Activated T-cell treated with anti-CD3 and anti-CD28 coated beads for 1 hour (primary cell): ENCODE results near the gene ARHGAP26.

Experiments
- DNase-seq: peaks from one replicate; pipeline ENCODE4 v3.0.0-alpha.2; 2020; ENCODE audit warnings: low read depth

ARHGAP26 gene

DNA sequence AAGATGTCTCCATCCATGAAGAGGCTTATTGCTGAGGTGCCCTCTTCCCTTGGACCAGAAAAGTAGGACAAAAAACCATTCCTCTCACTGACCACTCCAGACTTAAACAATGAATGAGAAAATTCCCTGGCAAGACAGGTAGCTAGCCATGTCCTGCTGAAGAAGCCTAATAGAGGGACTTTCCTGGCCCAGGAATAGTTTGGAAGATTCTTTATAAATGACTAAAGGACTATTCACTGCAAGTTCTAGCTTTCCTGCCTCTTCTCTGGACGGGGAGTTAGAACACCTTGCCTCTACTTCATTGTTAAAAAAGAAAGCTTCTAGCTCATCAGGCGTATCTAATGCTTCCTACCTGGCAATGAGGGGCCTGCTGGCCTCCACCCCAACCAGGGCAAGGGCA lies 479.7 kb downstream of the ARHGAP26 start:
- no peak for DNase-seq

GRCh38 chr5:143251190-143251589 lies 481.0 kb downstream of the ARHGAP26 start:
- DNase-seq: no peak

DNA sequence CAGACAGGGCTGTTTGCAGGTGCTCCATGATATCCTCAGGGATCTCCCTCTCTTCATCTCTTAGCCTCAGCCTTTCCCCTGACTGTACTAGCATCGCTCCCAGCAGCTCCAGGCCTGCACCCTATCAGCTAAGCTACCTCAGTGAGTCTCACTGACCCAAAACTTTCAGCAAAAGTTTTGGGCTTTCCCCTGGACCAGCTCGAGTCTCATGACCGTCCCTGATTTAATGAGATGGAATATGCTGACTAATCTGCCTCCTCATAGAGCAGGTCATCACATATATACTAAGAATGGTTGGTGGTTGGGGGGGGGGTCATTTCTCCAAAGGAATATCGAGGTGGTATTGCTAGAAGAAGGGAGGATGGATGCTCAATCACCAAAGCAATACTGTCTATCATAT lies 481.8 kb downstream of the ARHGAP26 start:
- DNase-seq: no peak

DNA sequence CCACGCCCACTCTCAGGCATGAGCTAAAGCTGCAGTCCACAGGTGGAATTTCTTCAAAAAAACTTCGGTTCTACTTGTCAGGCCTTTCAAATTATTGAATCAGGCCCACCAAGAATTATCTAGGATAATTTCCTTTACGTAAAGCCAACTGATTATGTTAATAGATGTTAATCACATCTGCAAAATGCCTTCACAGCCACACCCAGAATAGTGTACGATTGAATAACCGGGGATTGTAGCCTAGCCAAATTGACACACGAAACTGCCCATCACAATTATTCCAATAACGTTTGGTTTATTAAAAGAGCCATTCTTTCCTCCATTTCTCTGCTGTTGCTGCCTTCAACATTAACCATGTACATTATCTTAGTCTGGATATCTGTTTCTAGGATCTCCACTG lies 484.6 kb downstream of the ARHGAP26 start:
- DNase-seq: no peak

DNA sequence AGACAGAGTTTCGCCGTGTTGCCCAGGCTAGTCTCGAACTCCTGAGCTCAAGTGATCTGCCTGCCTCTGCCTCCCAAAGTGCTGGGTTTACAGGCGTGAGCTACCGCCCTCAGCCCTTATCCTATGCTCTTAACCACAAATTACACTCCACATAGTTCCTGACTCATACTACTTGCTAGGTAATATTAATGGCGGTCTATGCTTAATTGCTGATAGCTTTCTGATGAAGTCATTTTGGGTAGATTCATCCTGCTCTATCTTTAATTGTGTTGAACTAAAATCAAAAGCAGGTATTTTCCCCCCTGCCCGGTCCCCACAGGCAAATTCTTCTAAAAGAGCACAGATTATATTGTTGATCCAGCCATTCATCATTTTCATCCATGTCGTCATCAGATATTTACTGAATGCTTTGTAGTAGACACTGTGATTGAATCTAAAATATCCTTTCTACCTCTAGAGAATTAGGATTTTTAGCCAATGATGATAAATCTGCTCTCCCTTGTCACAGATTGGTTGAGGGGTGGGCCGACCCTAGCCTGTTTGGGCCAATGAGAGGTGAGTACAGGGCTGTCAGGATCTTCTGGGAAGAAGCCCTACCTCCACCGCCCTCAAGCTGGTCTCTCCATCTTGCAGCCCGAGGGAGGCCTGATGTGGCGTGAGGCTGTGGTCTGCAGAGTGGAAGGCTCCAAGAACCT lies 488.5 kb downstream of the ARHGAP26 start:
- no peak for DNase-seq

- no peak for DNase-seq
These were observed 489.1 kb downstream of the ARHGAP26 start for GRCh38 chr5:143259254-143259605.

DNA sequence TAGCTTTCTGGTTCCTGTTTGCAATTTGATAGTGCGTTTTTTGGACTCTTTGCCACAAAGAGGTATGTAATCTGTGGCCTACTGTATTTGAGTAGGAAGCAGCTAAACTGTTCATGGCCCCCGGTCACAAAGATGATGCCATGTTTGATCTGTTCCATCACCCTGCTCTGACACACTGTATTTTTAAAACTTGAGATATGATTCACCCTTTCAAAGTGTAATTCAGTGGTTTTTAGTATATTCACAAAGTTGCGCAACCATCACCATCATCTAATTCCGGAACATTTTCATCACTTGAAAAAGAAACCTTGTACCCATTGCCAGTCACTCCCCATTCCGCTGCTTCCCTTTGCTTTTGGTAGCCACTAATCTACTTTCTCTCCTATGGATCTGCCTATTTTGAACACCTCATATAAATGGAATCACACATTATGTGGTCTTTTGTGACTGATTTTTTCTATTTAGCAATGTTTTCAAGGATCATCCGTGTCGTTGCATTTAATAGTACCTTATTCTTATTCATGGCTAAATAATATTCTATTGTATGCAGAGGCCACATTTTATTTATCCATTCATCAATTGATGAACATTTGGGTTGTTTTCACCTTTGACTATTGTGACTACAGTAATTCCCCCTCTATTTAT lies 491.7 kb downstream of the ARHGAP26 start:
- no peak for DNase-seq

DNA sequence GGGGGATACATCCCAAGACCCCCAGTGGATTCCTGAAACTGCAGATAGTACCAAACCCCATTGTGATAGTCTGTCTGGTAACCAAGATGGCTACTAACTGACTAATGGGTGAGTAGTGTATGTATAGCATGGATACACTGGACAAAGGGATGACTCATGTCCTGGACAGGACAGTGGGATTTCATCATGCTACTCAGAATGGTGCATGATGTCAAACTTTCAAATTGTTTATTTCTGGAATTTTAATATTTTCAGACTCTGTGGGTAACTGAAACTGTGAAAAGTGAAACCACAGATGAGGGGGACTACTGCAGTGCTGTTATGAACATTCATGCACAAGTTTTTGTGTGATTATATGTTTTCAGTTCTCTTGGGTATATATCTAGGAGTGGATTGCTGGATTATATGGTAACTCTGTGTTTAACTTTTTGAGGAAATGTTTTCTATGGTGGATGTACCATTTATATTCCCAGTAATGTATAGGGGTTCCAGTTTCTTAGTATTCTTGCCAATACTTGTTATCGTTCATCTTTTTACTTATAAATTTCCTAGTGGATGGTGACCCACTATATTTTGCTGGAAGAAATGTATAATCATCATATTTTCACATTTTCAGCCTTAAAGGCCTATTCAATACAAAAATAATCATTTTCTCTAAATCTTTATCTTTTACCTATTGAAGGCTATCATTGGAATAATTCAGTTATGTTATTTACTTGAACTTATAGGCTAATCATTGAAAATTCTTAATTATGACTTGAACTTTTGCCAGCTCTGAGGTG lies 492.4 kb downstream of the ARHGAP26 start:
- no peak for DNase-seq

DNA sequence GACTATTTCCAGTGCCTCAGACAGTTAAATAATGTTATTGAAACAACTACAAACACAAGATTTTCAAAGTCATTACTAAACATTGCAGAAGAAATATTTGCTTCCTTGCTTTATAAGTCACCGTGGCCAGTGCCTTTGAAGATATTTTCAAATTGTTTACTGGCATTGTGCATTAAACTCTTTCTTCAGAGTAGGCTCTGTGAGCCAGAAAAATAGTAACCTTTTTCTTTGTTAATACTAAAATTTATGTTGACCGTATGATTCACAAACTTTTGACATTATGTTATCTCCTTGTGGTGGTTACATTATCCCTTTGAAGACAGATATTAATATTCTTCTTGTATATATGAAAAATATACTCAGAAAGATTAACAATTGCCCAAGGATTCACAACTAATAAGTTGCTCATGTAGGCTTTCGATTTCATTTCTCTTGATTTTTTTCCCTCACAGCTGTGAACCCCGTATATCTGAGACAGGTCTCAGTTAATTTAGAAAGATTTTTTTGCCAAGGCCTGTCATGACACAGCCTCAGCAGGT lies 493.2 kb downstream of the ARHGAP26 start:
- no peak for DNase-seq

DNA sequence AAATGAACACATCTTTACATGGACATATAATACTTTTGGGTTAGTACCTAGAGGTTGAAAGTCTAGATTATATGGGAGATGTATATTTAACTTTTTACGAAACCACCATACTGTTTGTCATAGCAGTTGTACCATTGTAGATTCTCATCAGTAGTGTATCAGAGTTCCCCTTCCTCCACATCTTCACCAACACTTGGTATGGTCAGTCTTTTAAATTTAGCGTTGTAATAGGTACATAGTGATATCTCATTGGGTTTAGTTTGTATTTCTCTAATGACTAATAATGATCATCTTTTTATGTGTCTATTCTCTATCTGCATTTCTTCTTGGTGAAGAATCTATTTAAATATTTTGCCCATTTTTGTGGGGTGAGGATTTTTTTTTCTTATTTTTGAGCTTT lies 495.8 kb downstream of the ARHGAP26 start:
- DNase-seq: no peak

DNA sequence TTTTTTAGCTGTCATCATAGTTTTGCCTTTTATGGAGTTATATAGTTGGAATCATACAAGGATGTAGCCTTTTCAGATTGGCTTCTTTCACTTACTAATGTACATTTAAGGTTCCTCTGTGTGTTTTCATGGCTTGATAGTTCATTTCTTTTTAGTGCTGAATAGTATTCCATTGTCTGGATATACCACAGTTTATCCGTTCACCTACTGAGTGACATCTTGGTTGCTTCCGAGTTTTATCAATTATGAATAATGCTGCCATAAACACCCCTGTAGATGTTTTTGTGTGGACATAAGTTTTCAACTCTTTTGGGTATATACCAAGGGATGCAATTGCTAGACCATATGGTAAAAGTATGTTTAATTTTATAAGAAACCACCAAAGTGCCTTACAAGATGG lies 497.0 kb downstream of the ARHGAP26 start:
- no peak for DNase-seq

DNA sequence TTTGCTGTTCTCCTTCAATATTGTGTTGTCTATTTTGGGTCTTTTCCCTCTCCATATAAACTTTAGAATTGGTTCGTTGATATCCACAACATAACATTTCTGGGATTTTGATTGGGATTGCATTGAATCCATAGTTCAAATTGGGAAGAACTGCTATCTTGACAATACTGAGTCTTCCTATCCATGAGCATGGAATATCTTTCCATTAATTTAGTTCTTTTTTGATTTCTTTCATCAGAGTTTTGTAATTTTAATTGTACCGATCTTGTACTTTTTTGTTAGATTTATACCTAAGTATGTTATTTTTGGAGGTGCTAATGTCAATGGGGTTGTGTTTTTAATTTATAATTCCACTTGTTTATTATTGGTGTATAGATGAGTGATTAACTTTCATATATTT lies 498.2 kb downstream of the ARHGAP26 start:
- DNase-seq: no peak

DNA sequence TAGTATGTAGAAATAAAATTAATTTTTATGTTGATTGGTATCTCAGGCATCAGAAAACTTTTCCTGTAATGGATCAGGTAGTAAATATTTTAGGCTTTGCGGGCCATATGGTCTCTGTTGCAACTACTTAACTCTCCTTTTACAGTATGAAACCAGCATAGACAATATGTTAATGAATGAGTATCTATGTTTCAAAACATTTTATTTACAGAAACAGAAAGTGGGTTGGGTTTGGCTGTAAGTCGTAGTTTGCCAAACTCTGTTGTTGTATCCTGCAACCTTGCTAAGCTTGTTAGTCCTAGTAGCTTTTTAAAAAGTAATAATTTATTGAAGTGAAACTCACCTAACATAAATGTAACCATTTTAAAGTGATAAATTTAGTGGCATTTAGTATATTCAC lies 501.3 kb downstream of the ARHGAP26 start:
- no peak for DNase-seq

DNA sequence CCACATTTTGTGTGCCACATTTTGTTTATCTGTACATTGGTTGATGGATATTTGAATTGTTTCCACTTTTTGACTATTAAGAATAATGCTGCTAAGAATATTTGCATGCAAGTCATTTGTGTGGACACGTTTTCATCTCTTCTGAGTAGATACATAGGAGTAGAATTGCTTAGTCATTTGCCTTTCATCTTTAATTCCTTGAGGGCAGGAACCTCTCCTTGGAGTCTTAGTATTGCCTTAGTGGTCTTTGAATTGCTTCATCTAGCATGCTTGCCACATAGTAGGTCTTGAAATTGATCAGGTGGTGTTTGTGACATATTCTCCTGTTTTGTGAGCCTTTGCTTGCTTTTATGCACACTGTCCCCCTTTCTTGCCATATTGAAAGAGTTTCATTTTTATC lies 504.8 kb downstream of the ARHGAP26 start:
- DNase-seq: no peak

GRCh38 chr5:143275512-143276363 lies 505.6 kb downstream of the ARHGAP26 start:
- no peak for DNase-seq

DNA sequence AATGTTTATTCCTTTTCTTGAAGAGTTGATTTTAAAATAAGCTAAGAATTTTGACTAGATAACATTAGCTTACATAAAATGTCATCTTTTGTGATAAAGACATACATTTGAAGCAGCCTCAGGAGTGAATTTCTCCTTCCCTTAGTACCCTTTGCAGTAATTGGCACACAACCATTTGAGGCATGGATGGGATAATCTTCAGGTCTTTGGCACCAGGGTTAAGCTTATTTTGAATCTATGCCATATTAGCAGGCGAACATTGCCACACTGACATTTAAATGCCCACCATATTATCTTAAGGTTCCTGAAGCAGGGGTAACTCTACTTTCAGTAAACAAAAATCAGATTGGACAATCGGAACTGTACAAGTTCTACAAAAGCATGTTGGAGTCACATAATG lies 507.4 kb downstream of the ARHGAP26 start:
- DNase-seq: no peak
